K562 (cell line): ENCODE data around the gene ACOX1. TPM values are rescaled to one million over a fixed set of nuclear protein-coding genes. Genes with fewer than 3 reads are reported as not detected.

Experiments used
- ATAC-seq: fragments of 200-7000 bp; cut with Tn5 transposase; 3 replicates; pipeline ENCODE4 v1.9.1; 2020; ENCODE audit warnings: moderate library complexity
- BruUV-seq: library from RNA; stranded (reverse); fragments of 400-500 nt; replicated peaks from 2 replicates; lab custom pipeline; 2021; lab: Mats Ljungman, UMichigan
- CTCF ChIA-PET: fragments of 300-600 bp; formaldehyde crosslinking; extraction: SDS; loops from one replicate; lab custom pipeline; 2021; ENCODE audit warnings: low intra/inter-chr PET ratio; lab: Yijun Ruan, JAX
- POLR2A ChIA-PET: fragments of 300-600, 350-650 bp; sonication (Branson Sonifier 250); formaldehyde crosslinking; extraction: SDS; loops from one replicate; lab custom pipeline; 2021; ENCODE audit warnings: antibody characterized with exemption, inconsistent platforms; lab: Yijun Ruan, JAX
- DNase-seq, 4 experiments: peaks; one replicate each; pipeline versions ENCODE4 v3.0.0 to v3.0.0-alpha.2; 2011 to 2018; ENCODE audit warnings: low spot score in 3 of 4, mixed read lengths in 3 of 4; ENCODE audit errors: extremely low read depth in 1 of 4
- FAIRE-seq: peaks from 2 replicates; lab custom pipeline; 2011; peaks lifted over from hg19 to GRCh38; lab: Jason Lieb, UNC
- H2AFZ ChIP-seq: 2 replicates; pipeline ENCODE4 v1.6.0; 2011; ENCODE audit warnings: low read depth, low read length, control low read depth, inconsistent platforms
- H3K27ac ChIP-seq: fragments of 200-600 bp; 3 replicates; pipeline ENCODE4 v1.8.0; 2011; ENCODE audit warnings: low read depth, mild to moderate bottlenecking, control low read depth, inconsistent platforms, low read length, moderate library complexity, mixed read lengths; ENCODE audit errors: extremely low read depth
- H3K27me3 ChIP-seq, 2 experiments: fragments of 300-600 bp in 1 of 2; 2 replicates in 1 of 2; 3 replicates in 1 of 2; pipeline versions ENCODE4 v1.6.0 to v1.8.0; 2011; ENCODE audit warnings: inconsistent platforms in 2 of 2, low read length in 2 of 2, mild to moderate bottlenecking in 1 of 2, mixed read lengths in 1 of 2, moderate library complexity in 1 of 2; ENCODE audit not compliant: control insufficient read depth in 2 of 2, insufficient read depth in 2 of 2
- H3K36me3 ChIP-seq: fragments of 300-600 bp; 3 replicates; pipeline ENCODE4 v1.8.0; 2011; ENCODE audit warnings: mild to moderate bottlenecking, low read length, inconsistent platforms; ENCODE audit not compliant: control insufficient read depth, insufficient read depth
- H3K4me1 ChIP-seq, 2 experiments: fragments of 200-600 bp in 1 of 2; replicated peaks in 1 of 2; 2 replicates in 1 of 2; 3 replicates in 1 of 2; pipeline versions ENCODE4 v1.5.1 to v1.8.0; 2011; ENCODE audit warnings: inconsistent platforms in 2 of 2, low read length in 2 of 2, mild to moderate bottlenecking in 1 of 2, mixed read lengths in 1 of 2, moderate library complexity in 1 of 2; ENCODE audit not compliant: control insufficient read depth in 2 of 2, insufficient read depth in 2 of 2
- H3K4me2 ChIP-seq: 2 replicates; pipeline ENCODE4 v1.6.1; 2011; ENCODE audit warnings: low read length, control low read depth, inconsistent platforms, mixed read lengths; ENCODE audit not compliant: insufficient read depth
- H3K4me3 ChIP-seq: fragments of 200-600 bp; sonication (generic), shearing (Covaris generic); 2 replicates; pipeline ENCODE4 v1.5.1; 2016; ENCODE audit warnings: control low read depth, inconsistent platforms
- H3K79me2 ChIP-seq: fragments of 200-600 bp; 3 replicates; pipeline ENCODE4 v1.8.0; 2011; ENCODE audit warnings: low read length, inconsistent platforms; ENCODE audit not compliant: control insufficient read depth, insufficient read depth
- H3K9ac ChIP-seq, 2 experiments: 2 replicates each; pipeline versions ENCODE4 v1.6.0 to v1.6.1; 2011; ENCODE audit warnings: low read depth in 2 of 2, low read length in 2 of 2, control low read depth in 1 of 2, inconsistent platforms in 1 of 2, mild to moderate bottlenecking in 1 of 2, mixed read lengths in 1 of 2; ENCODE audit not compliant: insufficient read depth in 1 of 2
- H3K9me1 ChIP-seq: one replicate; pipeline ENCODE4 v1.6.0; 2011; ENCODE audit warnings: inconsistent platforms, mild to moderate bottlenecking, low read length, moderate library complexity; ENCODE audit not compliant: control insufficient read depth, insufficient read depth
- H3K9me3 ChIP-seq: replicated peaks from 2 replicates; pipeline ENCODE4 v1.5.1; 2011; ENCODE audit warnings: low read depth, low read length, inconsistent platforms; ENCODE audit not compliant: control insufficient read depth, insufficient read depth
- H4K20me1 ChIP-seq: replicated peaks from 2 replicates; pipeline ENCODE4 v1.6.1; 2011; ENCODE audit warnings: low read length, inconsistent platforms, mixed read lengths; ENCODE audit not compliant: control insufficient read depth, insufficient read depth
- BRCA1 ChIP-seq, 2 experiments: fragments of 450-650 bp in 1 of 2; sonication (generic) in 1 of 2; formaldehyde crosslinking in 1 of 2; IDR thresholded peaks; 2 replicates each; pipeline versions ENCODE4 v1.5.0 to v1.6.1; 2017 to 2020; ENCODE audit warnings: mild to moderate bottlenecking in 1 of 2, missing genetic modification reagents in 1 of 2
- CBFA2T3 ChIP-seq: fragments of 450-650 bp; IDR thresholded peaks from 2 replicates; pipeline ENCODE4 v1.6.1; 2017
- FOXK1 ChIP-seq: sonication (generic); formaldehyde crosslinking; IDR thresholded peaks from 2 replicates; pipeline ENCODE4 v1.8.0; 2022; ENCODE audit warnings: missing genetic modification reagents, mild to moderate bottlenecking, borderline replicate concordance
- NUFIP1 ChIP-seq: fragments of 450-650 bp; IDR thresholded peaks from 2 replicates; pipeline ENCODE4 v1.6.1; 2018; ENCODE audit not compliant: partially characterized antibody
- POLR2G ChIP-seq: fragments of 200-400 bp; formaldehyde crosslinking; IDR thresholded peaks from 2 replicates; pipeline ENCODE4 v1.6.1; 2017; ENCODE audit warnings: low read depth, mild to moderate bottlenecking, antibody characterized with exemption, low read length, moderate library complexity
- TFAM ChIP-seq: fragments of 250-450 bp; sonication (Bioruptor Pico); conservative IDR thresholded peaks from 2 replicates; pipeline ENCODE4 v1.5.0; 2021; ENCODE audit warnings: mild to moderate bottlenecking, moderate library complexity
- ZNF175 ChIP-seq: fragments of 200-800 bp; sonication (Bioruptor generic); IDR thresholded peaks from 2 replicates; pipeline ENCODE4 v1.6.1; 2016; ENCODE audit warnings: low read depth, mild to moderate bottlenecking, missing genetic modification characterization, missing compliant biosample characterization
- ZNF584 ChIP-seq: fragments of 200-800 bp; sonication (Bioruptor generic); IDR thresholded peaks from 2 replicates; pipeline ENCODE4 v1.6.1; 2016; ENCODE audit warnings: low read depth, mild to moderate bottlenecking, missing genetic modification characterization, missing compliant biosample characterization
- ZNF589 ChIP-seq: fragments of 200-800 bp; sonication (Bioruptor generic); IDR thresholded peaks from 2 replicates; pipeline ENCODE4 v1.6.1; 2016; ENCODE audit warnings: low read depth, missing genetic modification characterization, missing compliant biosample characterization
- ZNF76 ChIP-seq: fragments of 250-450 bp; sonication (Bioruptor Pico); IDR thresholded peaks from 2 replicates; pipeline ENCODE4 v1.4.0; 2020; ENCODE audit warnings: mild to moderate bottlenecking, moderate library complexity, borderline replicate concordance
- WGBS: fragments of 100-300 bp; shearing (Covaris generic); methylation state at CpG from one replicate; pipeline ENCODE4 v1.1.6; 2016; ENCODE audit warnings: low coverage, mixed read lengths; ENCODE audit not compliant: insufficient coverage; ENCODE audit errors: missing lambda C conversion rate; 5-methylcytosine and 5-hydroxymethylcytosine counted together
- in situ Hi-C: fragments of 300-500 bp; cut with MboI; formaldehyde crosslinking; loops from 4 replicates; pipeline ENCODE4 v1.15.0; 2018; ENCODE audit warnings: inconsistent platforms, mixed read lengths
- intact Hi-C: fragments of 100-400 bp; cut with micrococcal nuclease; formaldehyde crosslinking; loops from 2 replicates; pipeline ENCODE4 v1.14.2; 2022
- polyA plus RNA-seq, 8 experiments: library from polyadenylated mRNA; depleted of rRNA in 4 of 8; stranded (reverse) in 5 of 8; unstranded in 3 of 8; fragments of >200 nt; fragmentation: Nextera tagmentation in 2 of 8; fragmentation: Illumina TruSeq in 1 of 8; extraction: Ambion mirVana in 2 of 8; extraction: Trizol in 1 of 8; gene quantifications; 2 replicates each; pipeline versions ENCODE4 v1.2.1 to v1.2.3, GENCODE V29; 2011 to 2014; ENCODE audit warnings: inconsistent platforms in 1 of 8, missing spikeins in 1 of 8
- total RNA-seq, 7 experiments: library from RNA; depleted of rRNA in 6 of 7; stranded (reverse); fragments of >200 nt in 6 of 7; fragmentation: Illumina TruSeq in 2 of 7; extraction: Trizol in 2 of 7; gene quantifications; 2 replicates each; pipeline versions ENCODE4 v1.2.1 to v1.2.3, GENCODE V29; 2011 to 2021; ENCODE audit warnings: low replicate concordance in 1 of 7
- TF ChIP-seq, protein P1 (sequence below): fragments of 450-650 bp; IDR thresholded peaks from 2 replicates; pipeline ENCODE4 v1.6.1; 2016; ENCODE audit warnings: mild to moderate bottlenecking

ACOX1 gene
- total and polyA plus RNA-seq, 9 of the 15 experiments (the other 6 are each of a cell fraction or from before 2014, with no cell fraction given), result 7.8 to 24.1 (median 14.5) TPM

DNA sequence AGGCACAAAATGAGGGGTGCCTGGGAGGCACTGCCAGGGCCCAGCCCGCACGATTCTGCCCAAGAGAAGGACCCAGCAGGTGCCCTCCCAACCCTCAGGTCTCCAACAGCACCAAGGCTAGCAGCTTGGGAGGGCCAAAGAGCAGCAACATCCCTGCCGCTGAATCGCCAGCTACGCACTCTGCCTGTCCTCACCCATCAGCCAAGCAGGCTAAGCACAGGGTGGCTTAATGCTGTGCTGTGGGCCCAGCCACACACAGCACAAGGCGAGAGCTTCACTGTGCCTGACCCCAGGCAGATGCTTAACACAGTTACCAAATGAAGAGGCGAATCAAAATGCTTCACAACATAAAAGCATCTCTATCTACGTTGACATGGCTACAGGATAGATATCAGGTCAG is 63.7 kb downstream of the ACOX1 start:
- POLR2A ChIA-PET, result interaction anchor here (0.6 to 1.2 kb wide), 5 partner anchors 18 to 191 kb away, joined by 3 to 5 read pairs (median 3); no protein-coding TSS in a partner anchor
- Histone ChIP-seq H4K20me1 (no peaks in the 10 kb centered on the region), H2AFZ (no peak overlapping the region), H3K79me2 (no peaks in the 10 kb centered on the region), H3K4me3 (no peak overlapping the region), H3K4me2 (no peak overlapping the region), H3K9ac (peak overlapping the region in 1 of 2 experiments; percentile 79; a peak in 2 of 4 replicates), H3K9me3 (no peaks in the 10 kb centered on the region), H3K36me3 (peaks cover 6% of the 10 kb centered on the region; the same call in 1 of the 3 replicates), H3K27me3 (no peaks in the 10 kb centered on the region), H3K27ac (no peak overlapping the region), H3K9me1 (no peaks in the 10 kb centered on the region), H3K4me1 (peaks cover 0 to 52% of the 10 kb centered on the region in 2 experiments; a peak in 2 of 5 replicates)
- intact Hi-C loops (no loop called here), in situ Hi-C loops (no loop called here)
- TF ChIP-seq CBFA2T3, result no peak
- TF ChIP-seq ZNF175, result no peak
- ATAC-seq (no peak), FAIRE-seq (peak; percentile 46), DNase-seq (no peak)
- WGBS, result 81% methylated on average over 8 of the region's 8 CpGs
- no TSS peak for BruUV-seq
- CTCF ChIA-PET, result interaction anchor here (0.6 kb wide), 1 partner anchor 24 kb away, joined by 4 read pairs; no protein-coding TSS in a partner anchor

DNA sequence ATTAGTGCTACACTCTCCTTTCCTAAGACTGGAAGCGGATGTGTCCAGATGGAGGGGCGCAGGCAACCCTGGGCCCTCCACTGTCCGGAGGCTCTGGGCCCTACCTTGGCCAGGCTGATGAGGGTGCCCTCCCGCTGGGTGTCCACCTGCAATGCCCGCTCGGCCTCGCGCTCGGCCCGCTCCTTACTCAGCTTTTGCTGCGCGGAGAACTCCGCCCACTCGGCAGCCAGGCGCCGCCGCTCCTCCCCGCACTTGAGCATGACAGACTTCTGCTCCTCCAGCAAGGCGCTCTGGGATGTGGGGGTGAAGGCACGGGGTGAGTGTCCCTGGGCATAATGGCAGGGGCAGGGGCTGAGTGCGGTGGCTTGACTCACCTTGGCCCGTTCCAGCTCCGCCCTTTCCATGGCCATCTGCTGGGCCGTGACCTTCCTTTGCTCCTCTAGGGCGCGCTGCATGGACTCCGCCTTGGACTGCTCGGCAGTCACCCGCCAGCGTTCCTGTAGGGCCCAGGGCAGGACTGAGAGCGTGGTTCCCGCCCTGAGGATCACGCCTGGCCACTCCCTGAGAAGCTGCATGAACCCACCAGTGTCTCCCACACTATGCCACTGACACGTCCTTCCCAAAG is 64.2 kb downstream of the ACOX1 start:
- peak; percentile 79 for ATAC-seq
- Histone ChIP-seq H3K27me3 (no peaks in the 10 kb centered on the region), H3K9ac (peak overlapping the region in 1 of 2 experiments; percentile 79; a peak in 2 of 4 replicates), H2AFZ (no peak overlapping the region), H3K4me2 (no peak overlapping the region), H3K9me3 (no peaks in the 10 kb centered on the region), H3K9me1 (no peaks in the 10 kb centered on the region), H4K20me1 (no peaks in the 10 kb centered on the region), H3K27ac (no peak overlapping the region), H3K4me3 (no peak overlapping the region), H3K4me1 (peaks cover 0 to 50% of the 10 kb centered on the region in 2 experiments; a peak in 2 of 5 replicates), H3K79me2 (no peaks in the 10 kb centered on the region), H3K36me3 (peaks cover 6% of the 10 kb centered on the region; the same call in 1 of the 3 replicates)
- DNase-seq, result peak in 3 of 4 experiments; percentile 20 to 59 (median 37)
- WGBS, result 68% methylated on average over 22 of the region's 34 CpGs
- intact Hi-C loops, result no loop called here
- BruUV-seq, result no TSS peak
- POLR2A ChIA-PET, result interaction anchor here (0.8 to 1.2 kb wide), 3 partner anchors 15 to 138 kb away, joined by 3 to 5 read pairs (median 4); no protein-coding TSS in a partner anchor
- in situ Hi-C loops, result loop anchor here (5.0 kb wide), 1 partner anchor 378 kb away; no protein-coding TSS in a partner anchor
- CTCF ChIA-PET, result interaction anchor here (0.6 kb wide), 1 partner anchor 24 kb away, joined by 4 read pairs; no protein-coding TSS in a partner anchor
- no peak for FAIRE-seq
- no peak for TF ChIP-seq TFAM (CRISPR knock-in tag)
- no peak for TF ChIP-seq BRCA1 (IDR thresholded peaks at IDR 0.05)
- no peak for TF ChIP-seq BRCA1 (CRISPR knock-in tag; IDR thresholded peaks at IDR 0.05)
- TF ChIP-seq ZNF584 (CRISPR knock-in tag), result no peak
- 0 out of 2 replicates have a peak, but pooled peaks have one; percentile 30 for TF ChIP-seq POLR2G
- TF ChIP-seq ZNF589 (CRISPR knock-in tag), result no peak
- TF ChIP-seq, protein P1, sequence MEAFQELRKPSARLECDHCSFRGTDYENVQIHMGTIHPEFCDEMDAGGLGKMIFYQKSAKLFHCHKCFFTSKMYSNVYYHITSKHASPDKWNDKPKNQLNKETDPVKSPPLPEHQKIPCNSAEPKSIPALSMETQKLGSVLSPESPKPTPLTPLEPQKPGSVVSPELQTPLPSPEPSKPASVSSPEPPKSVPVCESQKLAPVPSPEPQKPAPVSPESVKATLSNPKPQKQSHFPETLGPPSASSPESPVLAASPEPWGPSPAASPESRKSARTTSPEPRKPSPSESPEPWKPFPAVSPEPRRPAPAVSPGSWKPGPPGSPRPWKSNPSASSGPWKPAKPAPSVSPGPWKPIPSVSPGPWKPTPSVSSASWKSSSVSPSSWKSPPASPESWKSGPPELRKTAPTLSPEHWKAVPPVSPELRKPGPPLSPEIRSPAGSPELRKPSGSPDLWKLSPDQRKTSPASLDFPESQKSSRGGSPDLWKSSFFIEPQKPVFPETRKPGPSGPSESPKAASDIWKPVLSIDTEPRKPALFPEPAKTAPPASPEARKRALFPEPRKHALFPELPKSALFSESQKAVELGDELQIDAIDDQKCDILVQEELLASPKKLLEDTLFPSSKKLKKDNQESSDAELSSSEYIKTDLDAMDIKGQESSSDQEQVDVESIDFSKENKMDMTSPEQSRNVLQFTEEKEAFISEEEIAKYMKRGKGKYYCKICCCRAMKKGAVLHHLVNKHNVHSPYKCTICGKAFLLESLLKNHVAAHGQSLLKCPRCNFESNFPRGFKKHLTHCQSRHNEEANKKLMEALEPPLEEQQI, result no peak
- TF ChIP-seq NUFIP1, result no peak
- no peak for TF ChIP-seq ZNF76 (CRISPR knock-in tag)
- no peak for TF ChIP-seq FOXK1
